Hepatocyte (in vitro differentiated cells): ENCODE results near the gene STK10. TPM values are rescaled to one million over a fixed set of nuclear protein-coding genes. Genes with fewer than 3 reads are reported as not detected.
A peak's percentile ranks its signal among the peaks of the same experiment; 100 is the strongest.

ENCODE experiments used
- DNase-seq: peaks from one replicate; pipeline ENCODE4 v3.0.0-alpha.2; 2016; ENCODE audit warnings: low spot score
- H2AFZ ChIP-seq: fragments of 200-600 bp; sonication (generic); 2 replicates; pipeline ENCODE4 v1.6.0; 2016; ENCODE audit warnings: antibody characterized with exemption, mild to moderate bottlenecking
- H3K27ac ChIP-seq: fragments of 200-600 bp; sonication (generic); 2 replicates; pipeline ENCODE4 v1.5.1; 2016; ENCODE audit warnings: mild to moderate bottlenecking
- H3K27me3 ChIP-seq: fragments of 200-600 bp; sonication (generic); 2 replicates; pipeline ENCODE4 v1.6.1; 2016
- H3K36me3 ChIP-seq: fragments of 200-600 bp; sonication (generic); replicated peaks from 2 replicates; pipeline ENCODE4 v1.5.1; 2016; ENCODE audit warnings: low read depth; ENCODE audit not compliant: insufficient read depth
- H3K4me1 ChIP-seq: fragments of 200-600 bp; sonication (generic); 2 replicates; pipeline ENCODE4 v1.5.1; 2016; ENCODE audit warnings: mild to moderate bottlenecking, moderate library complexity; ENCODE audit not compliant: insufficient read depth
- H3K4me2 ChIP-seq: fragments of 200-600 bp; sonication (generic); 2 replicates; pipeline ENCODE4 v1.6.0; 2016
- H3K4me3 ChIP-seq: fragments of 200-600 bp; sonication (generic); 2 replicates; pipeline ENCODE4 v1.5.1; 2016; ENCODE audit warnings: mild to moderate bottlenecking
- H3K79me2 ChIP-seq: fragments of 200-600 bp; sonication (generic); 2 replicates; pipeline ENCODE4 v1.6.0; 2017; ENCODE audit warnings: mild to moderate bottlenecking
- H3K9me2 ChIP-seq: fragments of 200-600 bp; sonication (generic); replicated peaks from 2 replicates; pipeline ENCODE4 v1.6.0; 2017; ENCODE audit warnings: mild to moderate bottlenecking; ENCODE audit not compliant: insufficient read depth
- H3K9me3 ChIP-seq: fragments of 200-600 bp; sonication (generic); 2 replicates; pipeline ENCODE4 v1.5.1; 2016; ENCODE audit warnings: low read depth, mild to moderate bottlenecking
- H4K20me1 ChIP-seq: fragments of 200-600 bp; sonication (generic); 2 replicates; pipeline ENCODE4 v1.6.0; 2016; ENCODE audit warnings: mild to moderate bottlenecking; ENCODE audit not compliant: insufficient read depth, poor library complexity, severe bottlenecking
- EZH2 ChIP-seq: fragments of 200-600 bp; sonication (generic); IDR thresholded peaks from 2 replicates; pipeline ENCODE4 v1.6.1; 2016; ENCODE audit warnings: antibody characterized with exemption, mild to moderate bottlenecking, borderline replicate concordance
- EZH2phosphoT487 ChIP-seq: fragments of 200-600 bp; sonication (generic); IDR thresholded peaks from one replicate; pipeline ENCODE4 v1.6.1; 2018; ENCODE audit warnings: antibody characterized with exemption, mild to moderate bottlenecking, low read depth, moderate library complexity; ENCODE audit not compliant: unreplicated experiment, severe bottlenecking
- WGBS: methylation state at CpG from one replicate; pipeline ENCODE4 v1.1.6; 2016; ENCODE audit warnings: low lambda C conversion rate; ENCODE audit errors: missing lambda C conversion rate; 5-methylcytosine and 5-hydroxymethylcytosine counted together
- polyA plus RNA-seq: library from polyadenylated mRNA; unstranded; fragments of >200 nt; fragmentation: Nextera tagmentation; extraction: Ambion mirVana; gene quantifications from 2 replicates; pipeline ENCODE4 v1.2.1, GENCODE V29; 2016
- total RNA-seq: library from RNA; depleted of rRNA; stranded (reverse); fragments of >200 nt; gene quantifications from 2 replicates; pipeline ENCODE4 v1.2.3, GENCODE V29; 2014
- TF ChIP-seq, protein P1 (sequence below): fragments of 200-600 bp; sonication (generic); IDR thresholded peaks from 2 replicates; pipeline ENCODE4 v1.5.1; 2016; ENCODE audit warnings: antibody characterized with exemption, mild to moderate bottlenecking; ENCODE audit not compliant: poor library complexity

Gene STK10
- total and polyA plus RNA-seq, 2 experiments from 2014 or later: 11.3 to 19.3 TPM

DNA sequence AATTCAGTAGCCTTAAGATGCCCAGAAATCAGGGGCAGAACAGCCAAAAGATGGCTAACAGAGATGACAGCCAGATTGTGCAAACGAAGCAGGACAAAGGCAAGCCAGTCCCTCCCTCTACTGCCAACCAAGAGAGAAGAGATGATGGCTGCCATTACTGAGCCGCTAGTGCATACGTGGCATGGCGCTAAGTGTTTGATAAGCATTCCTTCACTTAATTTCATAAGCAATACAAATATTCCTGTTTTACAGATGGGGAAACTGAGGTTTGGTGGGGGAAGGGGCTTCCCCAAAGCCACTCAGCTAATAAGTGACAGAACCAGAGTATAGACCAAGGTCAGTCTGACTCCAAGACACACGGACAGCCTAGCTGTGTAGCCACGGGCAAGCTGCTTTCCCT lies 44.1 kb downstream of the STK10 start:
- Histone ChIP-seq H3K4me1 (peaks cover 30% of the 10 kb centered on the region), H3K4me3 (no peak overlapping the region)

DNA sequence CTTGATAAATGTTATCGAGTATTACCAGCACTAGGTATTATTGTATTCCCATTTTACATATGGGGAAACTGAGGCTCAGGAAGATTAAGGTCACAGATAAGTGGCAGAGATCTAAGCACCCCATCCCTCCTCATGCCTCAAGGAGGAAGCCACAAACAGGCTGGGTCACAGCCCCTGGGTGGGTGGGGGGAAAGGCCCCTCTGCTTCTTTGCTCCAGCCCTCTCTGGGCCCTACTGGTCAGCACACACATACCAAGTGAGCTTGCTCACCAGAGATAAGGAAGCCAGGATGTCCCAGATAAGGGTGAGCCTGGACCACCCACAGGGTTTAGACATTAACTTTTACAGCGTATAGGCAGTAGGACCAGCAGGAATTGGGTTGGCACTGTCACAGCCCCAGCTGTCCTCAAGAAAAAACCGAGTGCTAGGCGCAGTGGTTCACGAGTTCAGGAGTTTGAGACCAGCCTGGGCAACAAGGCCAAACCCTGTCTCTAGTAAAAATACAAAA lies 45.3 kb downstream of the STK10 start:
- 49% methylated on average over 5 of the region's 5 CpGs for WGBS
- Histone ChIP-seq H3K9me2 (no peaks in the 10 kb centered on the region), H3K27me3 (no peaks in the 10 kb centered on the region), H3K4me2 (peak overlapping the region; percentile 53), H4K20me1 (no peaks in the 10 kb centered on the region), H3K27ac (peak overlapping the region; percentile 69), H3K4me3 (no peak overlapping the region), H3K36me3 (no peaks in the 10 kb centered on the region), H3K79me2 (peaks cover 2% of the 10 kb centered on the region), H3K9me3 (no peaks in the 10 kb centered on the region), H3K4me1 (peaks cover 30% of the 10 kb centered on the region), H2AFZ (no peak overlapping the region)
- TF ChIP-seq EZH2 (no peak), EZH2phosphoT487 (no peak)
- TF ChIP-seq, protein P1, sequence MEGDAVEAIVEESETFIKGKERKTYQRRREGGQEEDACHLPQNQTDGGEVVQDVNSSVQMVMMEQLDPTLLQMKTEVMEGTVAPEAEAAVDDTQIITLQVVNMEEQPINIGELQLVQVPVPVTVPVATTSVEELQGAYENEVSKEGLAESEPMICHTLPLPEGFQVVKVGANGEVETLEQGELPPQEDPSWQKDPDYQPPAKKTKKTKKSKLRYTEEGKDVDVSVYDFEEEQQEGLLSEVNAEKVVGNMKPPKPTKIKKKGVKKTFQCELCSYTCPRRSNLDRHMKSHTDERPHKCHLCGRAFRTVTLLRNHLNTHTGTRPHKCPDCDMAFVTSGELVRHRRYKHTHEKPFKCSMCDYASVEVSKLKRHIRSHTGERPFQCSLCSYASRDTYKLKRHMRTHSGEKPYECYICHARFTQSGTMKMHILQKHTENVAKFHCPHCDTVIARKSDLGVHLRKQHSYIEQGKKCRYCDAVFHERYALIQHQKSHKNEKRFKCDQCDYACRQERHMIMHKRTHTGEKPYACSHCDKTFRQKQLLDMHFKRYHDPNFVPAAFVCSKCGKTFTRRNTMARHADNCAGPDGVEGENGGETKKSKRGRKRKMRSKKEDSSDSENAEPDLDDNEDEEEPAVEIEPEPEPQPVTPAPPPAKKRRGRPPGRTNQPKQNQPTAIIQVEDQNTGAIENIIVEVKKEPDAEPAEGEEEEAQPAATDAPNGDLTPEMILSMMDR: no peak
- DNase-seq: peak; percentile 48

More for the DNA sequence above, 44.1 kb downstream of the STK10 start:
- no peak for TF ChIP-seq EZH2
- TF ChIP-seq, protein P1: no peak
- no peak for TF ChIP-seq EZH2phosphoT487
- Histone ChIP-seq H4K20me1 (no peaks in the 10 kb centered on the region), H2AFZ (no peak overlapping the region), H3K4me2 (no peak overlapping the region), H3K9me2 (no peaks in the 10 kb centered on the region), H3K27me3 (no peaks in the 10 kb centered on the region), H3K36me3 (no peaks in the 10 kb centered on the region), H3K27ac (peak overlapping the region; percentile 9), H3K9me3 (no peaks in the 10 kb centered on the region), H3K79me2 (peaks cover 2% of the 10 kb centered on the region)
- DNase-seq: no peak
- WGBS: 88% methylated on average over 6 of the region's 6 CpGs

DNA sequence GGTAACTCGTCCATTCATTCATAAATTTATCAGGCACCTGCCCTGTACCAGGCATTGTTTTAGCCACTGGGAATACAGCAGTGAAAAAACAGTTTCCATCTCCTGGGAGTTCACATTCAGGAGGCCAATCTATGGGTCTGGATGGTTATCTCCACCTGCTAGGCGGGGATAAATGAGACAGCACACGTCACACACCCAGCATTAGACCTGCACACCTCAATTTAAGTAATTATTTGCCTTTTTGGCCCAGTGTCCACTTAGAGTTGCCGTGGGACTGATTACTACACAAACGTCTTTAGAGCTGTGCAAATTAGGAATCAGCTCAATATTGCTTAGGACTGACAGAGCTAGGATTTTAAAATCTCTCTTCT lies 46.1 kb downstream of the STK10 start:
- Histone ChIP-seq H3K27me3 (no peaks in the 10 kb centered on the region), H3K9me2 (no peaks in the 10 kb centered on the region), H3K36me3 (no peaks in the 10 kb centered on the region), H3K4me1 (peaks cover 30% of the 10 kb centered on the region), H3K79me2 (peaks cover 2% of the 10 kb centered on the region), H3K4me2 (peak overlapping the region; percentile 31), H2AFZ (no peak overlapping the region), H3K9me3 (no peaks in the 10 kb centered on the region), H4K20me1 (no peaks in the 10 kb centered on the region), H3K27ac (peak overlapping the region; percentile 69), H3K4me3 (no peak overlapping the region)
- no peak for TF ChIP-seq EZH2phosphoT487
- TF ChIP-seq EZH2: no peak
- TF ChIP-seq, protein P1: no peak
- WGBS: 55% methylated on average over 5 of the region's 5 CpGs
- DNase-seq: no peak

DNA sequence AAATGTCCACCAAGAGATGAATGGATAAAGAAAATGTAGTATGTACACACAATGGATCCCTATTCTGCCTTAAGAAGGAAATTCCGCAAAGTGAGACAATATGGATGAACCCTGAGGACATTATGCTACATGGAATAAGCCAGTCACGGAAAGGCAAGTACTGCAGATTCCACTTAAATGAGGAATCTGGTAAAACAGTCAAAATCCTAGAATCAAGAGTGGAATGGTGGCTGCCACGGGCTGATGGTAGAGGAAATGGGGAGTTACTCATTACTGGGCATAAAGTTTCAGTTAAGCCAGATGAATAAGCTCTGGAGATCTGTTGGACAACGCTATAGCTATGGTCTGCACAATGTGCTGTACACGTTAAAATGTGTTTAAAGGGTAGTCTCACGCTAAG lies 47.2 kb downstream of the STK10 start:
- Histone ChIP-seq H3K36me3 (no peaks in the 10 kb centered on the region), H3K27me3 (no peaks in the 10 kb centered on the region), H4K20me1 (no peaks in the 10 kb centered on the region), H3K27ac (peak overlapping the region; percentile 69), H3K9me3 (no peaks in the 10 kb centered on the region), H3K4me2 (no peak overlapping the region), H3K9me2 (no peaks in the 10 kb centered on the region), H2AFZ (no peak overlapping the region), H3K79me2 (peaks cover 2% of the 10 kb centered on the region), H3K4me3 (no peak overlapping the region), H3K4me1 (peaks cover 30% of the 10 kb centered on the region)
- TF ChIP-seq EZH2phosphoT487 (no peak), EZH2 (no peak)
- TF ChIP-seq, protein P1: no peak
- no peak for DNase-seq
- WGBS: 63% methylated on average over 6 of the region's 6 CpGs
